ENCODE results near the gene LRP4. TPM values are rescaled to one million over a fixed set of nuclear protein-coding genes. Genes with fewer than 3 reads are reported as not detected.

Gene LRP4
- total and polyA plus RNA-seq, 8 donors: 1.3 to 27.0 (median 9.4) TPM

GRCh38 chr11:46856605-46857343 lies 61.6 kb downstream of the LRP4 start:
- DNase-seq (no peak), FAIRE-seq (no peak), ATAC-seq (peak in 1 of 4 donors; percentile 31)
- H3K27ac ChIP-seq: no peak overlapping the region
- H3K9me3 ChIP-seq: no peaks in the 10 kb centered on the region
- TF ChIP-seq, protein P1, sequence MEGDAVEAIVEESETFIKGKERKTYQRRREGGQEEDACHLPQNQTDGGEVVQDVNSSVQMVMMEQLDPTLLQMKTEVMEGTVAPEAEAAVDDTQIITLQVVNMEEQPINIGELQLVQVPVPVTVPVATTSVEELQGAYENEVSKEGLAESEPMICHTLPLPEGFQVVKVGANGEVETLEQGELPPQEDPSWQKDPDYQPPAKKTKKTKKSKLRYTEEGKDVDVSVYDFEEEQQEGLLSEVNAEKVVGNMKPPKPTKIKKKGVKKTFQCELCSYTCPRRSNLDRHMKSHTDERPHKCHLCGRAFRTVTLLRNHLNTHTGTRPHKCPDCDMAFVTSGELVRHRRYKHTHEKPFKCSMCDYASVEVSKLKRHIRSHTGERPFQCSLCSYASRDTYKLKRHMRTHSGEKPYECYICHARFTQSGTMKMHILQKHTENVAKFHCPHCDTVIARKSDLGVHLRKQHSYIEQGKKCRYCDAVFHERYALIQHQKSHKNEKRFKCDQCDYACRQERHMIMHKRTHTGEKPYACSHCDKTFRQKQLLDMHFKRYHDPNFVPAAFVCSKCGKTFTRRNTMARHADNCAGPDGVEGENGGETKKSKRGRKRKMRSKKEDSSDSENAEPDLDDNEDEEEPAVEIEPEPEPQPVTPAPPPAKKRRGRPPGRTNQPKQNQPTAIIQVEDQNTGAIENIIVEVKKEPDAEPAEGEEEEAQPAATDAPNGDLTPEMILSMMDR (IDR thresholded peaks at IDR 0.05): no peak
- no peaks in the 10 kb centered on the region for H3K27me3 ChIP-seq
- no peak overlapping the region for H3K4me3 ChIP-seq
- H3K4me1 ChIP-seq: no peaks in the 10 kb centered on the region
- peaks cover 0 to 4% (median 0%) of the 10 kb centered on the region in 3 donors for H3K36me3 ChIP-seq
- WGBS, 2 donors: 71 to 72% methylated on average over 5 of the region's 5 CpGs
- intact Hi-C loops (cut with DNase I): no loop called here

GRCh38 chr11:46855863-46856262 lies 62.5 kb downstream of the LRP4 start:
- 93 to 94% methylated on average over 2 of the region's 2 CpGs for WGBS, 2 donors
- TF ChIP-seq, protein P1 (IDR thresholded peaks at IDR 0.05): no peak
- Histone ChIP-seq H3K4me3 (no peak overlapping the region), H3K4me1 (no peaks in the 10 kb centered on the region), H3K9me3 (no peaks in the 10 kb centered on the region), H3K27me3 (no peaks in the 10 kb centered on the region), H3K27ac (no peak overlapping the region), H3K36me3 (peaks cover 0 to 4% (median 0%) of the 10 kb centered on the region in 3 donors)
- ATAC-seq (no peak), FAIRE-seq (no peak), DNase-seq (no peak)
- intact Hi-C loops (cut with DNase I): no loop called here

GRCh38 chr11:46855167-46855566 lies 63.2 kb downstream of the LRP4 start:
- WGBS, 2 donors: 84 to 92% methylated on average over 3 of the region's 3 CpGs
- H3K27ac ChIP-seq: no peak overlapping the region

GRCh38 chr11:46850829-46851380 lies 67.4 kb downstream of the LRP4 start:
- ATAC-seq: no peak
- no peak for FAIRE-seq
- intact Hi-C loops (cut with DNase I): no loop called here
- peaks cover 0 to 6% (median 0%) of the 10 kb centered on the region in 3 donors for H3K4me1 ChIP-seq
- H3K27ac ChIP-seq: no peak overlapping the region
- no peak for DNase-seq
- no peaks in the 10 kb centered on the region for H3K27me3 ChIP-seq
- no peaks in the 10 kb centered on the region for H3K9me3 ChIP-seq
- WGBS, 2 donors: 41 to 52% methylated on average over 10 of the region's 10 CpGs
- no peaks in the 10 kb centered on the region for H3K36me3 ChIP-seq
- H3K4me3 ChIP-seq: no peak overlapping the region
- TF ChIP-seq, protein P1 (IDR thresholded peaks at IDR 0.05): no peak

More at GRCh38 chr11:46855167-46855566, 63.2 kb downstream of the LRP4 start:
- Histone ChIP-seq H3K36me3 (peaks cover 0 to 4% (median 0%) of the 10 kb centered on the region in 3 donors), H3K4me1 (no peaks in the 10 kb centered on the region), H3K9me3 (no peaks in the 10 kb centered on the region), H3K4me3 (no peak overlapping the region), H3K27me3 (no peaks in the 10 kb centered on the region)
- DNase-seq (no peak), FAIRE-seq (no peak), ATAC-seq (no peak)
- TF ChIP-seq, protein P1 (IDR thresholded peaks at IDR 0.05): no peak
- intact Hi-C loops (cut with DNase I): no loop called here

- no peak for ATAC-seq
- Histone ChIP-seq H3K27ac (no peak overlapping the region), H3K4me1 (peaks cover 6 to 13% (median 7%) of the 10 kb centered on the region in 3 donors), H3K36me3 (no peaks in the 10 kb centered on the region), H3K9me3 (no peaks in the 10 kb centered on the region), H3K27me3 (no peaks in the 10 kb centered on the region), H3K4me3 (no peak overlapping the region)
- 75 to 84% methylated on average over 1 of the region's 1 CpG for WGBS, 2 donors
- FAIRE-seq: no peak
- intact Hi-C loops (cut with DNase I): no loop called here
- no peak for DNase-seq
- TF ChIP-seq, protein P1 (IDR thresholded peaks at IDR 0.05): no peak
Observed at GRCh38 chr11:46849631-46850030, 68.7 kb downstream of the LRP4 start.
